ENCODE data around the gene ELF3. TPM values are rescaled to one million over a fixed set of nuclear protein-coding genes. Genes with fewer than 3 reads are reported as not detected.

The ELF3 gene
- total RNA-seq, 1 donor from 2014 or later = 2.7 TPM

GRCh38 chr1:202007805-202008489 lies 2.4 kb upstream of the ELF3 start:
- no peak overlapping the region for H3K27ac Mint-ChIP-seq
- Histone ChIP-seq H3K9ac (no peak overlapping the region), H3K36me3 (no peaks in the 10 kb centered on the region), H3K27me3 (peaks cover 3% of the 10 kb centered on the region), H3K4me1 (peaks cover 6% of the 10 kb centered on the region), H4K20me1 (ENCODE audit: low read depth) (no peaks in the 10 kb centered on the region), H3K9me3 (ENCODE audit: low read depth) (no peaks in the 10 kb centered on the region), H3K4me2 (no peak overlapping the region), H3K27ac (no peak overlapping the region), H3K79me2 (ENCODE audit: low read depth) (no peaks in the 10 kb centered on the region), H2AFZ (replicated peaks) (no peak overlapping the region), H3F3A (ENCODE audit: low read depth) (peaks cover 25% of the 10 kb centered on the region), H3K4me3 (no peak overlapping the region)
- peaks cover 17% of the 10 kb centered on the region for H3K4me1 Mint-ChIP-seq
- no peaks in the 10 kb centered on the region for H3K9me3 Mint-ChIP-seq
- DNase-seq (ENCODE audit: low spot score) = no peak
- TF ChIP-seq EZH2 (IDR thresholded peaks at IDR 0.05) (no peak), EZH2phosphoT487 (IDR thresholded peaks at IDR 0.05) (no peak), CTCF (IDR thresholded peaks at IDR 0.05) (no peak)
- no peak overlapping the region for H3K4me3 Mint-ChIP-seq
- H3K36me3 Mint-ChIP-seq = peaks cover 14% of the 10 kb centered on the region
- peaks cover 2% of the 10 kb centered on the region for H3K27me3 Mint-ChIP-seq (ENCODE audit: insufficient read depth, low read depth)

GRCh38 chr1:202009326-202010179 lies 834 bp upstream of the ELF3 start:
- Histone ChIP-seq H3K9me3 (ENCODE audit: low read depth) (no peaks in the 10 kb centered on the region), H3K9ac (no peak overlapping the region), H3K27ac (peak overlapping the region; percentile 41), H3F3A (ENCODE audit: low read depth) (peaks cover 25% of the 10 kb centered on the region), H3K79me2 (ENCODE audit: low read depth) (no peaks in the 10 kb centered on the region), H3K4me3 (peak overlapping the region; percentile 36), H2AFZ (replicated peaks) (no peak overlapping the region), H3K4me1 (peaks cover 6% of the 10 kb centered on the region), H3K36me3 (no peaks in the 10 kb centered on the region), H4K20me1 (ENCODE audit: low read depth) (no peaks in the 10 kb centered on the region), H3K27me3 (peaks cover 3% of the 10 kb centered on the region), H3K4me2 (peak overlapping the region; percentile 70)
- peaks cover 3% of the 10 kb centered on the region for H3K36me3 Mint-ChIP-seq
- no peak overlapping the region for H3K4me3 Mint-ChIP-seq
- peak; percentile 86 for DNase-seq (ENCODE audit: low spot score)
- H3K27me3 Mint-ChIP-seq (ENCODE audit: insufficient read depth, low read depth) = peaks cover 3% of the 10 kb centered on the region
- TF ChIP-seq CTCF (IDR thresholded peaks at IDR 0.05) (peak; percentile 98), EZH2 (IDR thresholded peaks at IDR 0.05) (no peak), EZH2phosphoT487 (IDR thresholded peaks at IDR 0.05) (no peak)
- H3K9me3 Mint-ChIP-seq = no peaks in the 10 kb centered on the region
- no peak overlapping the region for H3K27ac Mint-ChIP-seq
- peaks cover 17% of the 10 kb centered on the region for H3K4me1 Mint-ChIP-seq

GRCh38 chr1:202011994-202012393 lies 1.6 kb downstream of the ELF3 start:
- H3K4me1 ChIP-seq = peaks cover 6% of the 10 kb centered on the region
- no peak overlapping the region for H3K27ac ChIP-seq
- TF ChIP-seq EZH2phosphoT487 (IDR thresholded peaks at IDR 0.05) = no peak
- TF ChIP-seq EZH2 (IDR thresholded peaks at IDR 0.05) = no peak
- no peak for TF ChIP-seq CTCF (IDR thresholded peaks at IDR 0.05)
- H3F3A ChIP-seq (ENCODE audit: low read depth) = peaks cover 18% of the 10 kb centered on the region
- no peaks in the 10 kb centered on the region for H3K9me3 Mint-ChIP-seq
- no peak for DNase-seq (ENCODE audit: low spot score)
- no peak overlapping the region for H3K4me2 ChIP-seq
- peaks cover 6% of the 10 kb centered on the region for H3K27me3 Mint-ChIP-seq (ENCODE audit: insufficient read depth, low read depth)
- no peaks in the 10 kb centered on the region for H4K20me1 ChIP-seq (ENCODE audit: low read depth)
- H3K9me3 ChIP-seq (ENCODE audit: low read depth) = no peaks in the 10 kb centered on the region
- H3K9ac ChIP-seq = no peak overlapping the region
- H3K27ac Mint-ChIP-seq = no peak overlapping the region
- no peak overlapping the region for H3K4me3 ChIP-seq
- no peaks in the 10 kb centered on the region for H3K79me2 ChIP-seq (ENCODE audit: low read depth)
- peaks cover 3% of the 10 kb centered on the region for H3K27me3 ChIP-seq
- peaks cover 22% of the 10 kb centered on the region for H3K4me1 Mint-ChIP-seq
- no peaks in the 10 kb centered on the region for H3K36me3 ChIP-seq
- H3K4me3 Mint-ChIP-seq = no peak overlapping the region
- no peak overlapping the region for H2AFZ ChIP-seq (replicated peaks)
- no peaks in the 10 kb centered on the region for H3K36me3 Mint-ChIP-seq

Data from neural progenitor cell (in vitro differentiated cells).